ENCODE measurements around the gene CNOT6L. TPM values are rescaled to one million over a fixed set of nuclear protein-coding genes. Genes with fewer than 3 reads are reported as not detected.

The CNOT6L gene
- total RNA-seq, 1 donor from 2014 or later = 50.8 TPM

- H3K4me3 ChIP-seq = peak overlapping the region; percentile 78
- TF ChIP-seq, protein P1, sequence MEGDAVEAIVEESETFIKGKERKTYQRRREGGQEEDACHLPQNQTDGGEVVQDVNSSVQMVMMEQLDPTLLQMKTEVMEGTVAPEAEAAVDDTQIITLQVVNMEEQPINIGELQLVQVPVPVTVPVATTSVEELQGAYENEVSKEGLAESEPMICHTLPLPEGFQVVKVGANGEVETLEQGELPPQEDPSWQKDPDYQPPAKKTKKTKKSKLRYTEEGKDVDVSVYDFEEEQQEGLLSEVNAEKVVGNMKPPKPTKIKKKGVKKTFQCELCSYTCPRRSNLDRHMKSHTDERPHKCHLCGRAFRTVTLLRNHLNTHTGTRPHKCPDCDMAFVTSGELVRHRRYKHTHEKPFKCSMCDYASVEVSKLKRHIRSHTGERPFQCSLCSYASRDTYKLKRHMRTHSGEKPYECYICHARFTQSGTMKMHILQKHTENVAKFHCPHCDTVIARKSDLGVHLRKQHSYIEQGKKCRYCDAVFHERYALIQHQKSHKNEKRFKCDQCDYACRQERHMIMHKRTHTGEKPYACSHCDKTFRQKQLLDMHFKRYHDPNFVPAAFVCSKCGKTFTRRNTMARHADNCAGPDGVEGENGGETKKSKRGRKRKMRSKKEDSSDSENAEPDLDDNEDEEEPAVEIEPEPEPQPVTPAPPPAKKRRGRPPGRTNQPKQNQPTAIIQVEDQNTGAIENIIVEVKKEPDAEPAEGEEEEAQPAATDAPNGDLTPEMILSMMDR (IDR thresholded peaks at IDR 0.05) = no peak
- no peaks in the 10 kb centered on the region for H3K36me3 ChIP-seq
- H3K27me3 ChIP-seq = no peaks in the 10 kb centered on the region
- intact Hi-C loops (cut with DNase I) = no loop called here
- peaks cover 35% of the 10 kb centered on the region for H3K4me1 ChIP-seq
- peak overlapping the region; percentile 96 for H3K27ac ChIP-seq
- H3K9me3 ChIP-seq = no peaks in the 10 kb centered on the region
- DNase-seq (peak; percentile 93), ATAC-seq (peak; percentile 58)
Observed at GRCh38 chr4:77819404-77819842, 255 bp upstream of the CNOT6L start.

DNA sequence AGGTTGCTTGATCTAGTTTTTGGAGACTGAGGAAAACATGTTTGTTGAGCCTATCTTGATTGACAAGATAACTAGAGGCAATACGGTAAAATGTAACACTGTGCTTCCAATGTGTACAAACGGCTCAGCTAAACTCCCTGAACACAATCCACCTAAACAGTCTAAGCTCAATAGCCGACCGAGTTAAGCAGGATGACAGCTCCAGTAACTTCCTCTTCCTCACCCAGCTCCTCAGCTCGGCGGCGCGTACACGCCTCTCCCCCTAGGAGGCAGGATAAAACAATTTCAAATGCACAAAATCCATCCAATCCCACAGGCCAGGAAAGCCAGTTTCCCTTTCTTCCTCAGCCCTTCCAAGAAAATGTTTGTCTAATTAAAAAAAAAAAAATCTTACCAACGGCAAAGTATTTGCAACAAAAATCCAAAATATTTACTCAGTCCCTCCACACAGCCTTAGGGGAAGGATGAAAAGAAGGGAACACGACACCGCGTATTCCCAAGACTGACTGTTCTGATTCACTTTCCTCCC is 1.0 kb downstream of the CNOT6L start:
- Histone ChIP-seq H3K27me3 (no peaks in the 10 kb centered on the region), H3K4me3 (peak overlapping the region; percentile 78), H3K36me3 (no peaks in the 10 kb centered on the region), H3K4me1 (peaks cover 35% of the 10 kb centered on the region), H3K27ac (peak overlapping the region; percentile 96), H3K9me3 (no peaks in the 10 kb centered on the region)
- intact Hi-C loops (cut with DNase I) = no loop called here
- DNase-seq (peak; percentile 89), ATAC-seq (peak; percentile 64)
- TF ChIP-seq, protein P1 (IDR thresholded peaks at IDR 0.05) = peak; percentile 57

DNA sequence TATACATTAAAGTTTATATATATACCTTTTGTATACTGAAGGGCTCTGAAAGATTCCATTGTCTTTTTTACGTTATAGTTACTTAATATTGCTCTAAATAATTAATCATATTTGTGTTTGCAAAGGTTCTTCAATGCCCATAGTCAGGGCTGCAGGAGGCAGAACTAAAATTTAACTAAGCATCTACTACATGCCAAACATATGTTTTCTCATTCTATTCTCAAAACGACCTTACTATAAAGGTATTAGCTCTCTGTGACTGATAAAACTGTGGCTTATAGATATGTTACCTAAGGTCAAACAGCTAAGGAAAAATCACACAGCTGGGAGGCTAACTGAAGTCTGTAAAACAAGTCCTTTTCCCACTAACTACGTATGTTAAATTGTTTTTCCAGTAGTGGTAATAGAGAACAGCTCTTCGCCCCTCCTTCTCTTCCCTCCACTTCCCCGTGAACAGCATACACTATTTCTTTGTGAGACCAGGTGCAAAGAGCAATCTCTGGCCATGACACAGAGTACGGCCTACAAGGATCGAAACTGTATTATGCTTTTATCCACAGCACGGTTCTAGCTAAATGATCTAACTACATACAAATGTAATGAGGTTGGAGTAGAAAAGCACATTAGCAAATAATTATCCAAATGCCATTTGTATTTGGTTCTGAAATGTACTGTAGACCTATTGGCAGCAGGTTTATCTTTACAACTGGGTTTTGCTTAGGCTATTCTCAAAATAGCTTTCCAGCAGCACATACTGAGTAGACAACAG is 1.7 kb downstream of the CNOT6L start:
- ATAC-seq (no peak), DNase-seq (no peak)
- peaks cover 35% of the 10 kb centered on the region for H3K4me1 ChIP-seq
- peak overlapping the region; percentile 96 for H3K27ac ChIP-seq
- peak overlapping the region; percentile 78 for H3K4me3 ChIP-seq
- no peaks in the 10 kb centered on the region for H3K36me3 ChIP-seq
- TF ChIP-seq, protein P1 (IDR thresholded peaks at IDR 0.05) = no peak
- no peaks in the 10 kb centered on the region for H3K9me3 ChIP-seq
- intact Hi-C loops (cut with DNase I) = no loop called here
- no peaks in the 10 kb centered on the region for H3K27me3 ChIP-seq

- intact Hi-C loops (cut with DNase I) = no loop called here
- H3K27me3 ChIP-seq = no peaks in the 10 kb centered on the region
- no peaks in the 10 kb centered on the region for H3K36me3 ChIP-seq
- H3K9me3 ChIP-seq = no peaks in the 10 kb centered on the region
- no peak overlapping the region for H3K4me3 ChIP-seq
- DNase-seq (no peak), ATAC-seq (no peak)
- no peak overlapping the region for H3K27ac ChIP-seq
- TF ChIP-seq, protein P1 (IDR thresholded peaks at IDR 0.05) = no peak
- H3K4me1 ChIP-seq = peaks cover 35% of the 10 kb centered on the region
Observed at GRCh38 chr4:77816546-77816945, 2.6 kb downstream of the CNOT6L start.

- TF ChIP-seq, protein P1 (IDR thresholded peaks at IDR 0.05) = no peak
- H3K4me1 ChIP-seq = peaks cover 26% of the 10 kb centered on the region
- no peaks in the 10 kb centered on the region for H3K36me3 ChIP-seq
- intact Hi-C loops (cut with DNase I) = no loop called here
- no peaks in the 10 kb centered on the region for H3K9me3 ChIP-seq
- H3K27ac ChIP-seq = no peak overlapping the region
- H3K27me3 ChIP-seq = no peaks in the 10 kb centered on the region
- no peak for ATAC-seq
- no peak overlapping the region for H3K4me3 ChIP-seq
- DNase-seq = no peak
Observed at GRCh38 chr4:77815636-77816035, 3.5 kb downstream of the CNOT6L start.
